GM12801 (cell line): ENCODE data around the gene VPS13D.

ENCODE experiments used
- CTCF ChIP-seq: IDR thresholded peaks from one replicate; pipeline ENCODE4 v1.5.1; 2011; ENCODE audit warnings: control low read depth; ENCODE audit not compliant: insufficient read length; ENCODE audit errors: extremely low read depth

VPS13D gene

GRCh38 chr1:12185036-12185917 is 44.6 kb upstream of the VPS13D start:
- no peak for TF ChIP-seq CTCF

- no peak for TF ChIP-seq CTCF
These were observed 43.7 kb upstream of the VPS13D start for GRCh38 chr1:12185918-12186678.

- TF ChIP-seq CTCF: no peak
These were observed 43.2 kb upstream of the VPS13D start for GRCh38 chr1:12186679-12186985.

GRCh38 chr1:12188115-12188514 is 41.7 kb upstream of the VPS13D start:
- TF ChIP-seq CTCF: no peak

- no peak for TF ChIP-seq CTCF
These were observed 41.0 kb upstream of the VPS13D start for GRCh38 chr1:12188657-12189327.

- TF ChIP-seq CTCF: no peak
These were observed 40.5 kb upstream of the VPS13D start for GRCh38 chr1:12189328-12189682.
